ENCODE data around the gene CACHD1.

Gene CACHD1

DNA sequence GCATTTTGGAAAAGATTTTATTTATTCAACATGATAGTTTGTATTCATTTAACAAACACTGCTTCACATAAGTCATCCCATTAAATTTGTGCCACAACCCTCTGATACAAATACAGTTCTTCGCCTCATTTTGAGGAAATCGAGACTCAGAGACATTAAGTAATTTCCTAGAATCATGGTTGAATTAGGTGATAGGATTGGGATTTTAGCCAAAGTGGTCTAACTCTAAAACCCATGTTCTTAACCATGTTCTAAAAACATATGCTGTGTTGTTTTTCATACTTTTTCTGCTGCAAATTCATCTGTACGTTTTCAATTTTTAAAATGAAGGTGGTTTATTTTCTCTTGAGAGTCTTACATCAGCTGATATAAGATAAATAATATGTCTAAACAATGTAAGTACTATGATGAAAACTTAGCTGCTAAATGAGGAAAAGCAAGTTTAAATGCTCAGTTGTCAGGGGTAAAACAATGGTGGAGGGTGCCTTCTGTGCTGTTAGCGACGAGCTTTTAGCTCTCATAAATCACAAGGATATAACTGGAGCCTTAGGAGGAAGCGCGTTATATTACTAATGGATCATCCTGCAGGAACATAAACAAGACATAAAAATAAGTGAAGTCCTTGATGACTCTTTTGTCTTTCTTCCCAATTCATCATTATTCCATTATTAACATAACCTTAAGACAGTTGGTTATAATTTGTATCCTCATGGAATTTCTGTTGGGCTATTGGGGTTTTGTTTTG is 97.7 kb downstream of the CACHD1 start:
- no peak for DNase-seq (ENCODE audit: low read depth in 1 of 2, low spot score in 1 of 2)
- TF ChIP-seq, protein P1, sequence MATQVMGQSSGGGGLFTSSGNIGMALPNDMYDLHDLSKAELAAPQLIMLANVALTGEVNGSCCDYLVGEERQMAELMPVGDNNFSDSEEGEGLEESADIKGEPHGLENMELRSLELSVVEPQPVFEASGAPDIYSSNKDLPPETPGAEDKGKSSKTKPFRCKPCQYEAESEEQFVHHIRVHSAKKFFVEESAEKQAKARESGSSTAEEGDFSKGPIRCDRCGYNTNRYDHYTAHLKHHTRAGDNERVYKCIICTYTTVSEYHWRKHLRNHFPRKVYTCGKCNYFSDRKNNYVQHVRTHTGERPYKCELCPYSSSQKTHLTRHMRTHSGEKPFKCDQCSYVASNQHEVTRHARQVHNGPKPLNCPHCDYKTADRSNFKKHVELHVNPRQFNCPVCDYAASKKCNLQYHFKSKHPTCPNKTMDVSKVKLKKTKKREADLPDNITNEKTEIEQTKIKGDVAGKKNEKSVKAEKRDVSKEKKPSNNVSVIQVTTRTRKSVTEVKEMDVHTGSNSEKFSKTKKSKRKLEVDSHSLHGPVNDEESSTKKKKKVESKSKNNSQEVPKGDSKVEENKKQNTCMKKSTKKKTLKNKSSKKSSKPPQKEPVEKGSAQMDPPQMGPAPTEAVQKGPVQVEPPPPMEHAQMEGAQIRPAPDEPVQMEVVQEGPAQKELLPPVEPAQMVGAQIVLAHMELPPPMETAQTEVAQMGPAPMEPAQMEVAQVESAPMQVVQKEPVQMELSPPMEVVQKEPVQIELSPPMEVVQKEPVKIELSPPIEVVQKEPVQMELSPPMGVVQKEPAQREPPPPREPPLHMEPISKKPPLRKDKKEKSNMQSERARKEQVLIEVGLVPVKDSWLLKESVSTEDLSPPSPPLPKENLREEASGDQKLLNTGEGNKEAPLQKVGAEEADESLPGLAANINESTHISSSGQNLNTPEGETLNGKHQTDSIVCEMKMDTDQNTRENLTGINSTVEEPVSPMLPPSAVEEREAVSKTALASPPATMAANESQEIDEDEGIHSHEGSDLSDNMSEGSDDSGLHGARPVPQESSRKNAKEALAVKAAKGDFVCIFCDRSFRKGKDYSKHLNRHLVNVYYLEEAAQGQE (IDR thresholded peaks at IDR 0.05; ENCODE audit: insufficient replicate concordance, low read depth), result no peak
- TF ChIP-seq GABPA (IDR thresholded peaks at IDR 0.05; ENCODE audit: low read depth) (no peak), SPI1 (IDR thresholded peaks at IDR 0.05; ENCODE audit: borderline replicate concordance, low read depth) (no peak), POLR2AphosphoS5 (IDR thresholded peaks at IDR 0.05; ENCODE audit: low read depth) (no peak)
- TF ChIP-seq, protein P2, sequence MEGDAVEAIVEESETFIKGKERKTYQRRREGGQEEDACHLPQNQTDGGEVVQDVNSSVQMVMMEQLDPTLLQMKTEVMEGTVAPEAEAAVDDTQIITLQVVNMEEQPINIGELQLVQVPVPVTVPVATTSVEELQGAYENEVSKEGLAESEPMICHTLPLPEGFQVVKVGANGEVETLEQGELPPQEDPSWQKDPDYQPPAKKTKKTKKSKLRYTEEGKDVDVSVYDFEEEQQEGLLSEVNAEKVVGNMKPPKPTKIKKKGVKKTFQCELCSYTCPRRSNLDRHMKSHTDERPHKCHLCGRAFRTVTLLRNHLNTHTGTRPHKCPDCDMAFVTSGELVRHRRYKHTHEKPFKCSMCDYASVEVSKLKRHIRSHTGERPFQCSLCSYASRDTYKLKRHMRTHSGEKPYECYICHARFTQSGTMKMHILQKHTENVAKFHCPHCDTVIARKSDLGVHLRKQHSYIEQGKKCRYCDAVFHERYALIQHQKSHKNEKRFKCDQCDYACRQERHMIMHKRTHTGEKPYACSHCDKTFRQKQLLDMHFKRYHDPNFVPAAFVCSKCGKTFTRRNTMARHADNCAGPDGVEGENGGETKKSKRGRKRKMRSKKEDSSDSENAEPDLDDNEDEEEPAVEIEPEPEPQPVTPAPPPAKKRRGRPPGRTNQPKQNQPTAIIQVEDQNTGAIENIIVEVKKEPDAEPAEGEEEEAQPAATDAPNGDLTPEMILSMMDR (IDR thresholded peaks at IDR 0.05; ENCODE audit: insufficient read depth, low read length), result no peak
- H3K27ac ChIP-seq (replicated peaks), result no peak overlapping the region
- no peak overlapping the region for H3K4me3 ChIP-seq (replicated peaks; ENCODE audit: insufficient read depth, low read length)
- H3K27me3 ChIP-seq (ENCODE audit: insufficient read depth, poor library complexity, severe bottlenecking), result no peaks in the 10 kb centered on the region

DNA sequence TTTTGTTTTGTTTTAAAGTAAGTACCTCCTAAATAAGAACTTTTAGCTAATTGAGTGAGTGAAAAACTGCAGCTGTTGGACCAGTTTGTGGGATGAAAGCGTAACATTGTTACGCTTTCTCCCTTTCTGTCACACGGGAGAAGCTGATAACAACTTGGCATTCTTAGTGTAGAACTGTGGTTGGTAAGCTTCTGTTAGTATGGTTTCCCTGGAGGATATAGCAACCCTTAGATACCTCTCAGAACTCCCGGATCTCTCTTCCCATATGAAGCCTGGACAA is 98.2 kb downstream of the CACHD1 start:
- Histone ChIP-seq H3K27me3 (ENCODE audit: insufficient read depth, poor library complexity, severe bottlenecking) (no peaks in the 10 kb centered on the region), H3K4me3 (replicated peaks; ENCODE audit: insufficient read depth, low read length) (no peak overlapping the region), H3K27ac (replicated peaks) (no peak overlapping the region)
- TF ChIP-seq, protein P1 (IDR thresholded peaks at IDR 0.05; ENCODE audit: insufficient replicate concordance, low read depth), result no peak
- TF ChIP-seq, protein P2 (IDR thresholded peaks at IDR 0.05; ENCODE audit: insufficient read depth, low read length), result no peak
- TF ChIP-seq GABPA (IDR thresholded peaks at IDR 0.05; ENCODE audit: low read depth), result no peak
- no peak for TF ChIP-seq SPI1 (IDR thresholded peaks at IDR 0.05; ENCODE audit: borderline replicate concordance, low read depth)
- TF ChIP-seq POLR2AphosphoS5 (IDR thresholded peaks at IDR 0.05; ENCODE audit: low read depth), result no peak
- DNase-seq (ENCODE audit: low read depth in 1 of 2, low spot score in 1 of 2), result no peak

DNA sequence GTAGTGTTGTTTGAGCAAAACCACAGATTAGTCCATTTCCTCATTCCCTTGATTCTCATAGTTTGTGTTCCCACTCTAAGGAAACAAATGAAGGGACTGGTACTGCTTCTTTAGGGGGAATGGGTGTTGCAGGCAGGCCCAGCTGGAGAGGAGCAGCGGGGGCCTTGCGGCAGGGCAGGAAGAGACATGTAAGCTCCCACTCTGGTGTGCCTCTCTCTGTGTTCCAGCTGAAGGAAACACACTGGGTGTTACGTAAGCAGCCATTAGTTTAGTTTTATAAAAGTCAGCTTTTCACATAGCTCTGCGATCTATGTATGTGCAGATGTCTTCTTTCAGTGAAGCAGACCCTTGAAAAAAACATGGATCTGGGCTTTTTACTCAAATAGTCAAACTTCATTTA is 99.5 kb downstream of the CACHD1 start:
- TF ChIP-seq SPI1 (IDR thresholded peaks at IDR 0.05; ENCODE audit: borderline replicate concordance, low read depth) (peak; percentile 46; the same call in 1 of the 2 replicates), POLR2AphosphoS5 (IDR thresholded peaks at IDR 0.05; ENCODE audit: low read depth) (no peak)
- Histone ChIP-seq H3K27ac (replicated peaks) (no peak overlapping the region), H3K27me3 (ENCODE audit: insufficient read depth, poor library complexity, severe bottlenecking) (no peaks in the 10 kb centered on the region), H3K4me3 (replicated peaks; ENCODE audit: insufficient read depth, low read length) (no peak overlapping the region)
- DNase-seq (ENCODE audit: low read depth in 1 of 2, low spot score in 1 of 2), result peak; percentile 1 to 5

DNA sequence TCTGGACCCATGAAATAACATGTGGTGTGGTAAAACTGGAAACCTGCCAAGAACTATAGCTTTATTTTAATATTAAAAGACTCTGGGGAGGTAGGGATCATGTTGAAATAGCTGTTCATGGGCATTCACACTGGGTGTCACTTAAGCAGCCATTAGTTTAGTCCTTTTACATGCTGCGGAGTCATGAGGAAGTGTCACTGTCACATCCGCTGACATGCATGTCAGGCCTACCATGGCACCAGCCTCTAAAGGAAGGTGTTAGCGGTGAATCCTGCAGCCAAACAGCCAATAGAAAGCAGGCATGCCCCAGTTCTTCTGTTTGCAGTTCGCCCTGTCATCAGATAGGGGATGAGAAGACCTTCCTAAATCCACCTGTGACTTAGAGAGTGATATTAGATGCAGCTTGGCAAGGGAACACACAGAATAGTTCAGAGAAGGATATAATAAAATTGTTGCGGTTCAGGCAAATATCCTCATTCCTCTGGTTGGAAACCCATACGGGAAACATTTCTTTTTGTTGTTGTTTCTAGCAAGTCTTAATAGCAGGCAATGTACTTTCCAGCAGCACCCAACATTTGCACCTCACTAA is 100.4 kb downstream of the CACHD1 start:
- DNase-seq (ENCODE audit: low read depth in 1 of 2, low spot score in 1 of 2), result no peak
- Histone ChIP-seq H3K27ac (replicated peaks) (no peak overlapping the region), H3K4me3 (replicated peaks; ENCODE audit: insufficient read depth, low read length) (no peak overlapping the region), H3K27me3 (ENCODE audit: insufficient read depth, poor library complexity, severe bottlenecking) (no peaks in the 10 kb centered on the region)
- TF ChIP-seq GABPA (IDR thresholded peaks at IDR 0.05; ENCODE audit: low read depth), result no peak
- TF ChIP-seq POLR2AphosphoS5 (IDR thresholded peaks at IDR 0.05; ENCODE audit: low read depth), result no peak
- TF ChIP-seq, protein P2 (IDR thresholded peaks at IDR 0.05; ENCODE audit: insufficient read depth, low read length), result no peak
- TF ChIP-seq, protein P1 (IDR thresholded peaks at IDR 0.05; ENCODE audit: insufficient replicate concordance, low read depth), result no peak
- TF ChIP-seq SPI1 (IDR thresholded peaks at IDR 0.05; ENCODE audit: borderline replicate concordance, low read depth), result no peak

Measured in HL-60 (cell line).